Thyroid gland (tissue), 4 donors: ENCODE measurements around the gene JSRP1.

ENCODE experiments used
- POLR2A ChIP-seq, 2 donors: fragments of 450-650 bp; IDR thresholded peaks; one replicate each; pipeline ENCODE4 v1.6.1; 2017; ENCODE audit warnings: antibody characterized with exemption in 2 of 2, mild to moderate bottlenecking in 2 of 2, moderate library complexity in 1 of 2
- TF ChIP-seq, protein P1 (sequence below), 6 experiments: fragments of 200-600 bp in 3 of 6; fragments of 450-650 bp in 3 of 6; sonication (generic) in 3 of 6; IDR thresholded peaks; one replicate each; pipeline ENCODE4 v1.5.1; 2016 to 2019; ENCODE audit warnings: antibody characterized with exemption in 6 of 6, mild to moderate bottlenecking in 2 of 6, inconsistent platforms in 1 of 6, moderate library complexity in 1 of 6

DNA sequence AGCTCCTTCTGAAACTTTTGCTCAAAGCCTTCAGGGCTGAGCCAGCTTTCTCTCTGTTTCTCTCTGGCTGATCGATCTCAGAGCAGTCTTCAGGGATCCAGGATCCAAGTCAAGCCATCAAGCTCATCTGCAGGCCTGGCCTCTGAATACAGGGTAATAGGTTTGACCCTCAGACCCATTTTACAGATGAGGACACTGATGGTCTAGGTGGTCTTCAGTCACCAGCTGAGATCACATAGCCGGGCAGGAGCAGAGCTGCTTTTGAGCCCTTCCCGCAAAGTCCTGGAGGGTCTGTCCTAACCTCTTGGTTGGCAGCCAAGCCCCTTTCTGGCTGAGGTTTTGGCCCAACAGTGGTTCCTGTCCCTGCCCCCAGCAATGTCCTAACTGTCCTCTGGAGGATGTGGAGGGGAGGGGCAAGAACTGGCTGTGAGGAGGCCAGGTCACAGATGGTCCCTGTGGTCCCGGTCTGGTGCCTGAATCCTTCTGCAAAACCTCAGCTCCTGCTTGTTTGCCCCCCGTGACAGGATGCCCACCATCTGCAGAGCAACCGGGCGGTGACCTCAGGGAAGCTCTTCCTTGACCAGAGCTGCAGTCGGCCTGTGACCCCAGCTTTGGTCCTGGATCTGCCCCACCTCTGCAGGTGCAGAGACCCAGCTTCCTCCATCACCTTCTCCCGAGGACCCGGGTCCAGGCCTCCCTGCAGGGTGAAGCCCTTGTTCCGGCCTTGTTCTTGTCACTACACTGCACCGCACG, 31.5 kb upstream of the JSRP1 start:
- TF ChIP-seq, protein P1, sequence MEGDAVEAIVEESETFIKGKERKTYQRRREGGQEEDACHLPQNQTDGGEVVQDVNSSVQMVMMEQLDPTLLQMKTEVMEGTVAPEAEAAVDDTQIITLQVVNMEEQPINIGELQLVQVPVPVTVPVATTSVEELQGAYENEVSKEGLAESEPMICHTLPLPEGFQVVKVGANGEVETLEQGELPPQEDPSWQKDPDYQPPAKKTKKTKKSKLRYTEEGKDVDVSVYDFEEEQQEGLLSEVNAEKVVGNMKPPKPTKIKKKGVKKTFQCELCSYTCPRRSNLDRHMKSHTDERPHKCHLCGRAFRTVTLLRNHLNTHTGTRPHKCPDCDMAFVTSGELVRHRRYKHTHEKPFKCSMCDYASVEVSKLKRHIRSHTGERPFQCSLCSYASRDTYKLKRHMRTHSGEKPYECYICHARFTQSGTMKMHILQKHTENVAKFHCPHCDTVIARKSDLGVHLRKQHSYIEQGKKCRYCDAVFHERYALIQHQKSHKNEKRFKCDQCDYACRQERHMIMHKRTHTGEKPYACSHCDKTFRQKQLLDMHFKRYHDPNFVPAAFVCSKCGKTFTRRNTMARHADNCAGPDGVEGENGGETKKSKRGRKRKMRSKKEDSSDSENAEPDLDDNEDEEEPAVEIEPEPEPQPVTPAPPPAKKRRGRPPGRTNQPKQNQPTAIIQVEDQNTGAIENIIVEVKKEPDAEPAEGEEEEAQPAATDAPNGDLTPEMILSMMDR (IDR thresholded peaks at IDR 0.05): no peak
- no peak for TF ChIP-seq POLR2A (IDR thresholded peaks at IDR 0.05)
